COR-L47 (cell line): ENCODE measurements around the gene STEAP1B.

Experiments used
- DNase-seq: peaks from one replicate; lab custom pipeline; 2025; lab: John Stamatoyannopoulos, UW

Gene STEAP1B

DNA sequence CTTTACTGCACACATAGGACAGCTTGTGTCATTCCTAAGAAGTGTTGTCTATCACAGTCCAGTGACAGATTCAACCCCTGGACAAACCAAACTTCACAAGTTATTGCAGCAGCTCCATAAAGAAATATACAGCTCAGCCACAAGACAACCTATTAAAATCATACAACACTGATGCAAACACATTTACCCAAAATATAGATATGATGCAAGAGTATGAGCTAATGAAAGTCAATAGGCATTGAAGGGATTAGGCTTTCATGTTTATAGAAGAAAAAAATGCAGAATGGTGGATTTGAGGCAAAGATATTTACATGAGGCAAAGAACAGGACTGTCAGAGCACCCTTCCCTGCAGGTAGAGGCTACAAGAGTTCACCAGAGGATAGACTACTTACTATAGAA, 128.1 kb downstream of the STEAP1B start:
- no peak for DNase-seq
